ENCODE measurements around the gene TNC.

DNA sequence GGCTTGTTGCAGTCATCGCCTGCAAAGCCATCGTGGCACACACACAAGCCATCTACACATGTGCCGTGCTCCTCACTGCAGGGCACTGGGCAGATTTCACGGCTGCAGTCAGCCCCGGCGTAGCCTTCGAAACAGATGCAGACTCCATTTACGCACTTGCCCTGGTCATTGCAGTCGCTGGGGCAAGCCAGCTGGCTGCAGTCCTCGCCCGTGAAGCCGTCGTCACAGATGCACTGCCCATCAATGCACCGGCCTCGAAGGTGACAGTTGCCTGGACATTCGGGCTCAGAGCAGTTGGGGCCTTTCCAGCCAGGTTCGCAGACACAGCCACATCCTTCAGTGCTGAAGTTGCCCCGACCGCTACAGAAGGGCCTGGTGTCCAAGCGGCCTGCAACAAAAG, 31.1 kb downstream of the TNC start:
- TF ChIP-seq, protein P1, sequence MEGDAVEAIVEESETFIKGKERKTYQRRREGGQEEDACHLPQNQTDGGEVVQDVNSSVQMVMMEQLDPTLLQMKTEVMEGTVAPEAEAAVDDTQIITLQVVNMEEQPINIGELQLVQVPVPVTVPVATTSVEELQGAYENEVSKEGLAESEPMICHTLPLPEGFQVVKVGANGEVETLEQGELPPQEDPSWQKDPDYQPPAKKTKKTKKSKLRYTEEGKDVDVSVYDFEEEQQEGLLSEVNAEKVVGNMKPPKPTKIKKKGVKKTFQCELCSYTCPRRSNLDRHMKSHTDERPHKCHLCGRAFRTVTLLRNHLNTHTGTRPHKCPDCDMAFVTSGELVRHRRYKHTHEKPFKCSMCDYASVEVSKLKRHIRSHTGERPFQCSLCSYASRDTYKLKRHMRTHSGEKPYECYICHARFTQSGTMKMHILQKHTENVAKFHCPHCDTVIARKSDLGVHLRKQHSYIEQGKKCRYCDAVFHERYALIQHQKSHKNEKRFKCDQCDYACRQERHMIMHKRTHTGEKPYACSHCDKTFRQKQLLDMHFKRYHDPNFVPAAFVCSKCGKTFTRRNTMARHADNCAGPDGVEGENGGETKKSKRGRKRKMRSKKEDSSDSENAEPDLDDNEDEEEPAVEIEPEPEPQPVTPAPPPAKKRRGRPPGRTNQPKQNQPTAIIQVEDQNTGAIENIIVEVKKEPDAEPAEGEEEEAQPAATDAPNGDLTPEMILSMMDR (IDR thresholded peaks at IDR 0.05): no peak
- TF ChIP-seq EP300 (IDR thresholded peaks at IDR 0.05): no peak

All from stomach (tissue), 4 donors.